K562 treated with DMSO at 1 percent for 48 hours (cell line): ENCODE measurements around the gene COX8A. TPM values are rescaled to one million over a fixed set of nuclear protein-coding genes. Genes with fewer than 3 reads are reported as not detected.

ENCODE experiments used
- total RNA-seq: library from RNA; unstranded; fragments of 300-600 nt; gene quantifications from 2 replicates; pipeline ENCODE4 v1.2.3, GENCODE V29; 2022; ENCODE audit warnings: low replicate concordance; ENCODE audit errors: extremely low read depth

The COX8A gene
- not detected in 2 replicates for total RNA-seq

GRCh38 chr11:63974259-63975143, at the start of gene COX8A:
Gene COX8A, plus strand, starts transcription at chr11:63974620. Its CDS starts 61 bp downstream, at chr11:63974681.

GRCh38 chr11:63938479-63939396, 35.7 kb upstream of the COX8A start, which contains the start of gene NAA40:
Gene NAA40, plus strand, starts transcription at chr11:63939002. Its CDS starts 95 bp downstream, at chr11:63939097.

GRCh38 chr11:63986156-63986931, 11.9 kb downstream of the COX8A start, which contains the start of gene OTUB1:
Gene OTUB1, plus strand, starts transcription at chr11:63986438. Its CDS starts 19 bp downstream, at chr11:63986457.

Other genes with a start within 250 kb of the COX8A start
- gene ZFTA, start 205.8 kb upstream of the COX8A start, total RNA-seq: not detected in 2 replicates
- not detected in 2 replicates for gene SPINDOC, start 161.2 kb upstream of the COX8A start, total RNA-seq
- gene MARK2, start 135.5 kb upstream of the COX8A start, total RNA-seq: not detected in 2 replicates
- gene RCOR2, start 57.5 kb upstream of the COX8A start, total RNA-seq: not detected in 2 replicates
- gene NAA40, start 35.6 kb upstream of the COX8A start, total RNA-seq: not detected in 2 replicates
- not detected in 2 replicates for gene OTUB1, start 11.8 kb downstream of the COX8A start, total RNA-seq
- not detected in 2 replicates for gene FLRT1, start 61.3 kb downstream of the COX8A start, total RNA-seq
- not detected in 2 replicates for gene MACROD1, start 191.5 kb downstream of the COX8A start, total RNA-seq
- gene STIP1, start 211.6 kb downstream of the COX8A start, total RNA-seq: not detected in 2 replicates
- gene FERMT3, start 232.1 kb downstream of the COX8A start, total RNA-seq: not detected in 2 replicates